A549 (cell line): ENCODE data around the gene AFAP1L2.

Experiments
- CEBPB ChIP-seq, 2 experiments: fragments of >200 bp in 1 of 2; sonication (Bioruptor Twin) in 1 of 2; formaldehyde crosslinking in 1 of 2; IDR thresholded peaks; 2 replicates each; pipeline ENCODE4 v1.6.1; 2012 to 2016
- EP300 ChIP-seq, 2 experiments: fragments of >200 bp; sonication (Bioruptor Twin); formaldehyde crosslinking; IDR thresholded peaks; 2 replicates in 1 of 2; 3 replicates in 1 of 2; pipeline ENCODE4 v1.6.1; 2016 to 2017
- HEYL ChIP-seq: fragments of 250-450 bp; sonication (Bioruptor Pico); IDR thresholded peaks from 2 replicates; pipeline ENCODE4 v1.8.0; 2021; ENCODE audit warnings: mild to moderate bottlenecking, moderate library complexity
- HOXA7 ChIP-seq: fragments of 250-450 bp; sonication (Bioruptor Pico); IDR thresholded peaks from 2 replicates; pipeline ENCODE4 v1.5.0; 2020; ENCODE audit warnings: mild to moderate bottlenecking, moderate library complexity
- MYC ChIP-seq: IDR thresholded peaks from 2 replicates; pipeline ENCODE4 v1.6.1; 2012; ENCODE audit warnings: mild to moderate bottlenecking, inconsistent platforms, low read length, improper control_type of control experiment, borderline replicate concordance
- POLR2A ChIP-seq: IDR thresholded peaks from 2 replicates; pipeline ENCODE4 v1.6.1; 2012; ENCODE audit warnings: mild to moderate bottlenecking, low read length
- POLR2AphosphoS2 ChIP-seq: conservative IDR thresholded peaks from 2 replicates; pipeline ENCODE4 v1.6.1; 2012; ENCODE audit warnings: low read length, improper control_type of control experiment, inconsistent platforms
- RAD21 ChIP-seq, 2 experiments: fragments of >200 bp in 1 of 2; sonication (Bioruptor Twin) in 1 of 2; formaldehyde crosslinking in 1 of 2; IDR thresholded peaks in 1 of 2; conservative IDR thresholded peaks in 1 of 2; 2 replicates in 1 of 2; 3 replicates in 1 of 2; pipeline ENCODE4 v1.6.1; 2012 to 2018; ENCODE audit warnings: inconsistent platforms in 1 of 2
- RNF2 ChIP-seq: fragments of 200-600 bp; sonication (generic); IDR thresholded peaks from 2 replicates; pipeline ENCODE4 v1.6.1; 2016; ENCODE audit warnings: low read depth, mild to moderate bottlenecking, antibody characterized with exemption, moderate library complexity, borderline replicate concordance
- SMC3 ChIP-seq: fragments of >200 bp; sonication (Bioruptor Twin); formaldehyde crosslinking; IDR thresholded peaks from 3 replicates; pipeline ENCODE4 v1.6.1; 2018; ENCODE audit warnings: inconsistent platforms
- TF ChIP-seq, protein P1 (sequence below): fragments of >200 bp; sonication (Bioruptor Twin); formaldehyde crosslinking; IDR thresholded peaks from 3 replicates; pipeline ENCODE4 v1.5.1; 2016
- TF ChIP-seq, protein P2 (sequence below): fragments of 450-650 bp; IDR thresholded peaks from 2 replicates; pipeline ENCODE4 v1.6.1; 2014; ENCODE audit warnings: antibody characterized with exemption
- TF ChIP-seq, protein P3 (sequence below): IDR thresholded peaks from 2 replicates; pipeline ENCODE4 v1.6.1; 2012; ENCODE audit warnings: low read depth, borderline replicate concordance

DNA sequence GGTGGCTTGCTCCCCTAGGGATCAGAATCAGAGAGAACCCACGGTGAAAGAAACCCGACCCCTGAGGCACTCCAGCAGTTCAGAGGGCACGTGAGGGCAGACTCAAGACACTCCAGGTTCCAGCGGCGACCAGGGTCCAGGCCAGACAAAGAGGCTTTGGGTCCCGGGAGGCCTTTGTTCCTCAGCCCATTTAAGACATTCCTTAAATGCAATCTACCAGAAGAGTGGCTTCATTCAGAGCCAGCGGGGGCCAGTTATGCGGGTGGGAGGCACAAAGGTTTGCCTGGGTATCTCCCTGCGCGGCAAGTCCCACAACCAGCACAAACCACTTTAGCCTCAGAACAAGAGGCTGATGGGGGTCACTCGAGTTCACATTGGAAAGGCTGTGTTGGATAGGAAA lies 53.6 kb downstream of the AFAP1L2 start:
- no peak for TF ChIP-seq RAD21 (conservative IDR thresholded peaks at IDR 0.05 in 1 of 2, IDR thresholded peaks at IDR 0.05 in 1 of 2)
- no peak for TF ChIP-seq RNF2
- TF ChIP-seq, protein P1, sequence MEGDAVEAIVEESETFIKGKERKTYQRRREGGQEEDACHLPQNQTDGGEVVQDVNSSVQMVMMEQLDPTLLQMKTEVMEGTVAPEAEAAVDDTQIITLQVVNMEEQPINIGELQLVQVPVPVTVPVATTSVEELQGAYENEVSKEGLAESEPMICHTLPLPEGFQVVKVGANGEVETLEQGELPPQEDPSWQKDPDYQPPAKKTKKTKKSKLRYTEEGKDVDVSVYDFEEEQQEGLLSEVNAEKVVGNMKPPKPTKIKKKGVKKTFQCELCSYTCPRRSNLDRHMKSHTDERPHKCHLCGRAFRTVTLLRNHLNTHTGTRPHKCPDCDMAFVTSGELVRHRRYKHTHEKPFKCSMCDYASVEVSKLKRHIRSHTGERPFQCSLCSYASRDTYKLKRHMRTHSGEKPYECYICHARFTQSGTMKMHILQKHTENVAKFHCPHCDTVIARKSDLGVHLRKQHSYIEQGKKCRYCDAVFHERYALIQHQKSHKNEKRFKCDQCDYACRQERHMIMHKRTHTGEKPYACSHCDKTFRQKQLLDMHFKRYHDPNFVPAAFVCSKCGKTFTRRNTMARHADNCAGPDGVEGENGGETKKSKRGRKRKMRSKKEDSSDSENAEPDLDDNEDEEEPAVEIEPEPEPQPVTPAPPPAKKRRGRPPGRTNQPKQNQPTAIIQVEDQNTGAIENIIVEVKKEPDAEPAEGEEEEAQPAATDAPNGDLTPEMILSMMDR = no peak
- no peak for TF ChIP-seq CEBPB (IDR thresholded peaks at IDR 0.05)
- TF ChIP-seq, protein P2, sequence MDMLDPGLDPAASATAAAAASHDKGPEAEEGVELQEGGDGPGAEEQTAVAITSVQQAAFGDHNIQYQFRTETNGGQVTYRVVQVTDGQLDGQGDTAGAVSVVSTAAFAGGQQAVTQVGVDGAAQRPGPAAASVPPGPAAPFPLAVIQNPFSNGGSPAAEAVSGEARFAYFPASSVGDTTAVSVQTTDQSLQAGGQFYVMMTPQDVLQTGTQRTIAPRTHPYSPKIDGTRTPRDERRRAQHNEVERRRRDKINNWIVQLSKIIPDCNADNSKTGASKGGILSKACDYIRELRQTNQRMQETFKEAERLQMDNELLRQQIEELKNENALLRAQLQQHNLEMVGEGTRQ = no peak
- TF ChIP-seq, protein P3, sequence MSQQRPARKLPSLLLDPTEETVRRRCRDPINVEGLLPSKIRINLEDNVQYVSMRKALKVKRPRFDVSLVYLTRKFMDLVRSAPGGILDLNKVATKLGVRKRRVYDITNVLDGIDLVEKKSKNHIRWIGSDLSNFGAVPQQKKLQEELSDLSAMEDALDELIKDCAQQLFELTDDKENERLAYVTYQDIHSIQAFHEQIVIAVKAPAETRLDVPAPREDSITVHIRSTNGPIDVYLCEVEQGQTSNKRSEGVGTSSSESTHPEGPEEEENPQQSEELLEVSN = no peak
- TF ChIP-seq SMC3 = no peak
- no peak for TF ChIP-seq EP300 (IDR thresholded peaks at IDR 0.05)
- no peak for TF ChIP-seq POLR2A
- no peak for TF ChIP-seq MYC
- no peak for TF ChIP-seq POLR2AphosphoS2
- TF ChIP-seq HOXA7 (CRISPR knock-in tag) = no peak
- no peak for TF ChIP-seq HEYL (CRISPR knock-in tag)
